ENCODE results near the gene UBAC2.

Gene UBAC2

GRCh38 chr13:99432609-99433542 lies 232.2 kb downstream of the UBAC2 start:
- peak overlapping the region in 1 of 2 donors; percentile 47 for H3K9ac ChIP-seq (ENCODE audit: low read depth in 1 of 2, low read length in 2 of 2)
- peaks cover 4 to 9% of the 10 kb centered on the region in 2 donors for H3K4me1 ChIP-seq (ENCODE audit: control insufficient read depth in 2 of 2, insufficient read depth in 2 of 2, low read length in 2 of 2)
- H3K4me3 ChIP-seq (ENCODE audit: low read length in 2 of 2) = peak overlapping the region; percentile 24 to 60
- H3K36me3 ChIP-seq (ENCODE audit: control insufficient read depth in 2 of 2, insufficient read depth in 2 of 2, low read length in 2 of 2) = no peaks in the 10 kb centered on the region
- H3K9me3 ChIP-seq (ENCODE audit: control insufficient read depth in 2 of 2, low read length in 2 of 2) = no peaks in the 10 kb centered on the region
- peak overlapping the region; percentile 43 to 66 for H3K27ac ChIP-seq (ENCODE audit: low read depth in 2 of 2, low read length in 2 of 2)
- H3K27me3 ChIP-seq (ENCODE audit: control insufficient read depth in 2 of 2, insufficient read depth in 2 of 2, low read length in 2 of 2) = no peaks in the 10 kb centered on the region

GRCh38 chr13:99433543-99434075 lies 233.0 kb downstream of the UBAC2 start:
- H3K9ac ChIP-seq (ENCODE audit: low read depth in 1 of 2, low read length in 2 of 2) = no peak overlapping the region
- H3K27ac ChIP-seq (ENCODE audit: low read depth in 2 of 2, low read length in 2 of 2) = peak overlapping the region; percentile 9 to 66
- H3K4me1 ChIP-seq (ENCODE audit: control insufficient read depth in 2 of 2, insufficient read depth in 2 of 2, low read length in 2 of 2) = peaks cover 4 to 9% of the 10 kb centered on the region in 2 donors
- H3K4me3 ChIP-seq (ENCODE audit: low read length in 2 of 2) = no peak overlapping the region
- no peaks in the 10 kb centered on the region for H3K27me3 ChIP-seq (ENCODE audit: control insufficient read depth in 2 of 2, insufficient read depth in 2 of 2, low read length in 2 of 2)
- no peaks in the 10 kb centered on the region for H3K36me3 ChIP-seq (ENCODE audit: control insufficient read depth in 2 of 2, insufficient read depth in 2 of 2, low read length in 2 of 2)
- no peaks in the 10 kb centered on the region for H3K9me3 ChIP-seq (ENCODE audit: control insufficient read depth in 2 of 2, low read length in 2 of 2)

- H3K27ac ChIP-seq (ENCODE audit: low read depth in 2 of 2, low read length in 2 of 2) = peak overlapping the region in 1 of 2 donors; percentile 66
- H3K4me1 ChIP-seq (ENCODE audit: control insufficient read depth in 2 of 2, insufficient read depth in 2 of 2, low read length in 2 of 2) = peaks cover 4 to 9% of the 10 kb centered on the region in 2 donors
- no peaks in the 10 kb centered on the region for H3K9me3 ChIP-seq (ENCODE audit: control insufficient read depth in 2 of 2, low read length in 2 of 2)
- no peak overlapping the region for H3K9ac ChIP-seq (ENCODE audit: low read depth in 1 of 2, low read length in 2 of 2)
- no peak overlapping the region for H3K4me3 ChIP-seq (ENCODE audit: low read length in 2 of 2)
- H3K27me3 ChIP-seq (ENCODE audit: control insufficient read depth in 2 of 2, insufficient read depth in 2 of 2, low read length in 2 of 2) = peaks cover 0 to 5% of the 10 kb centered on the region in 2 donors
- no peaks in the 10 kb centered on the region for H3K36me3 ChIP-seq (ENCODE audit: control insufficient read depth in 2 of 2, insufficient read depth in 2 of 2, low read length in 2 of 2)
These were observed 233.7 kb downstream of the UBAC2 start for GRCh38 chr13:99434258-99434788.

GRCh38 chr13:99435116-99435515 lies 234.5 kb downstream of the UBAC2 start:
- H3K27me3 ChIP-seq (ENCODE audit: control insufficient read depth in 2 of 2, insufficient read depth in 2 of 2, low read length in 2 of 2) = peaks cover under 1 to 5% of the 10 kb centered on the region in 2 donors
- no peak overlapping the region for H3K9ac ChIP-seq (ENCODE audit: low read depth in 1 of 2, low read length in 2 of 2)
- H3K4me1 ChIP-seq (ENCODE audit: control insufficient read depth in 2 of 2, insufficient read depth in 2 of 2, low read length in 2 of 2) = peaks cover 4 to 9% of the 10 kb centered on the region in 2 donors
- no peaks in the 10 kb centered on the region for H3K36me3 ChIP-seq (ENCODE audit: control insufficient read depth in 2 of 2, insufficient read depth in 2 of 2, low read length in 2 of 2)
- H3K27ac ChIP-seq (ENCODE audit: low read depth in 2 of 2, low read length in 2 of 2) = no peak overlapping the region
- no peaks in the 10 kb centered on the region for H3K9me3 ChIP-seq (ENCODE audit: control insufficient read depth in 2 of 2, low read length in 2 of 2)
- no peak overlapping the region for H3K4me3 ChIP-seq (ENCODE audit: low read length in 2 of 2)

GRCh38 chr13:99435998-99436397 lies 235.3 kb downstream of the UBAC2 start:
- H3K4me3 ChIP-seq (ENCODE audit: low read length in 2 of 2) = no peak overlapping the region
- H3K27ac ChIP-seq (ENCODE audit: low read depth in 2 of 2, low read length in 2 of 2) = no peak overlapping the region
- no peak overlapping the region for H3K9ac ChIP-seq (ENCODE audit: low read depth in 1 of 2, low read length in 2 of 2)
- peaks cover 3 to 5% of the 10 kb centered on the region in 2 donors for H3K27me3 ChIP-seq (ENCODE audit: control insufficient read depth in 2 of 2, insufficient read depth in 2 of 2, low read length in 2 of 2)
- no peaks in the 10 kb centered on the region for H3K36me3 ChIP-seq (ENCODE audit: control insufficient read depth in 2 of 2, insufficient read depth in 2 of 2, low read length in 2 of 2)
- peaks cover 4 to 9% of the 10 kb centered on the region in 2 donors for H3K4me1 ChIP-seq (ENCODE audit: control insufficient read depth in 2 of 2, insufficient read depth in 2 of 2, low read length in 2 of 2)
- H3K9me3 ChIP-seq (ENCODE audit: control insufficient read depth in 2 of 2, low read length in 2 of 2) = no peaks in the 10 kb centered on the region
